K562 (cell line): ENCODE results near the gene EEFSEC.

Experiments used
- EP300 ChIP-seq: IDR thresholded peaks from 2 replicates; pipeline ENCODE4 v1.6.1; 2012; ENCODE audit warnings: low read length, improper control_type of control experiment
- POLR2A ChIP-seq: fragments of 450-650 bp; conservative IDR thresholded peaks from 2 replicates; pipeline ENCODE4 v1.6.1; 2016
- TBP ChIP-seq: optimal IDR thresholded peaks from 2 replicates; pipeline ENCODE3; 2011; ENCODE audit warnings: low read depth, low read length, improper control_type of control experiment
- ZNF384 ChIP-seq: IDR thresholded peaks from 2 replicates; pipeline ENCODE4 v1.6.1; 2012; ENCODE audit warnings: low read depth, low read length, improper control_type of control experiment

- TF ChIP-seq POLR2A (no peak), EP300 (no peak), ZNF384 (no peak), TBP (no peak)
Observed at GRCh38 chr3:128425846-128426127, 272.5 kb downstream of the EEFSEC start.
